Measurements from ENCODE around the gene AGPAT4.

The AGPAT4 gene

DNA sequence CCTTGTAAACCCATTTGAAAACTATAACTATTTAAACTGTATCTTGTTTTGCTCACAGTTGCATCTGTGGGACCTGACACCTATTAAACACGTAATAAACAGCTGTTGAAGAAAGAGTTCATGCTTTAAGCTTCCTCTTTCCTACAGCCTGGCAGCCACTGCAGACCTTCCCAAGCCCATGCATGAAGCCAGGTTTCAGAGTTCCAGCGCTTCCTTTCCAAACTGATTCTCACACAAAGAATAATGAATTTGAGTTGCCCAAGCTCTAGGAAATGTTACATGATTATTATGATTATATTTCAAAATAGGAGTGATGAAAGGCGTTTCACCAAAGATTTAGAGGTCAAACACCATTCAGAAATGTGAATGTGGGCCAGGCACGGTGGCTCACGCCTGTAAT, 3.7 kb downstream of the AGPAT4 start:
- TF ChIP-seq, protein P1, sequence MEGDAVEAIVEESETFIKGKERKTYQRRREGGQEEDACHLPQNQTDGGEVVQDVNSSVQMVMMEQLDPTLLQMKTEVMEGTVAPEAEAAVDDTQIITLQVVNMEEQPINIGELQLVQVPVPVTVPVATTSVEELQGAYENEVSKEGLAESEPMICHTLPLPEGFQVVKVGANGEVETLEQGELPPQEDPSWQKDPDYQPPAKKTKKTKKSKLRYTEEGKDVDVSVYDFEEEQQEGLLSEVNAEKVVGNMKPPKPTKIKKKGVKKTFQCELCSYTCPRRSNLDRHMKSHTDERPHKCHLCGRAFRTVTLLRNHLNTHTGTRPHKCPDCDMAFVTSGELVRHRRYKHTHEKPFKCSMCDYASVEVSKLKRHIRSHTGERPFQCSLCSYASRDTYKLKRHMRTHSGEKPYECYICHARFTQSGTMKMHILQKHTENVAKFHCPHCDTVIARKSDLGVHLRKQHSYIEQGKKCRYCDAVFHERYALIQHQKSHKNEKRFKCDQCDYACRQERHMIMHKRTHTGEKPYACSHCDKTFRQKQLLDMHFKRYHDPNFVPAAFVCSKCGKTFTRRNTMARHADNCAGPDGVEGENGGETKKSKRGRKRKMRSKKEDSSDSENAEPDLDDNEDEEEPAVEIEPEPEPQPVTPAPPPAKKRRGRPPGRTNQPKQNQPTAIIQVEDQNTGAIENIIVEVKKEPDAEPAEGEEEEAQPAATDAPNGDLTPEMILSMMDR (IDR thresholded peaks at IDR 0.05; ENCODE audit: unreplicated experiment in 3 of 3): no peak
- H3K27ac Mint-ChIP-seq: no peak overlapping the region
- peaks cover 41% of the 10 kb centered on the region for H3K4me1 Mint-ChIP-seq
- no peaks in the 10 kb centered on the region for H3K27me3 Mint-ChIP-seq (ENCODE audit: low read depth)
- H3K36me3 Mint-ChIP-seq (ENCODE audit: low read depth): peaks cover 30% of the 10 kb centered on the region
- H3K9me3 Mint-ChIP-seq: no peaks in the 10 kb centered on the region
- no peak overlapping the region for H3K4me3 Mint-ChIP-seq

DNA sequence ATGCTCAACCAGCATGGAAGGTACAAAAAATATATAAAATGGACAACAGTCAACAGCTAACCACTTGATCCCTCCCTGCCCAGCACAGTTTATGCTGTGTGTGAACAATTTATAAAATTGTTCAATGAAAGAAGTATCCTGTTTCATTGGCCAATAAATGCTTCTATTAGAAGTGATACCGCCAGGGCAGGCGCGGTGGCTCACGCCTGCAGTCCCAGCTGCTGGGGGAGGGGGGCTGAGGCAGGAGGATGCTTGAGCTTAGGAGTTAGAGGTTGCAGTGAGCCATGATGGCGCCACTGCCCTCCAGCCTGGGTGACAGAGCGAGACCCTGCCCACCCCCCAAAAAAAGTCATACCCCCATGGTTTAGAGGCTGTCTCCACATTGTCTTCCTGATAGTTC, 4.6 kb downstream of the AGPAT4 start:
- Mint-ChIP-seq H3K36me3 (ENCODE audit: low read depth) (peaks cover 30% of the 10 kb centered on the region), H3K9me3 (no peaks in the 10 kb centered on the region), H3K4me1 (peaks cover 41% of the 10 kb centered on the region), H3K4me3 (no peak overlapping the region), H3K27me3 (ENCODE audit: low read depth) (no peaks in the 10 kb centered on the region), H3K27ac (no peak overlapping the region)
- TF ChIP-seq, protein P1 (IDR thresholded peaks at IDR 0.05; ENCODE audit: unreplicated experiment in 3 of 3): no peak

DNA sequence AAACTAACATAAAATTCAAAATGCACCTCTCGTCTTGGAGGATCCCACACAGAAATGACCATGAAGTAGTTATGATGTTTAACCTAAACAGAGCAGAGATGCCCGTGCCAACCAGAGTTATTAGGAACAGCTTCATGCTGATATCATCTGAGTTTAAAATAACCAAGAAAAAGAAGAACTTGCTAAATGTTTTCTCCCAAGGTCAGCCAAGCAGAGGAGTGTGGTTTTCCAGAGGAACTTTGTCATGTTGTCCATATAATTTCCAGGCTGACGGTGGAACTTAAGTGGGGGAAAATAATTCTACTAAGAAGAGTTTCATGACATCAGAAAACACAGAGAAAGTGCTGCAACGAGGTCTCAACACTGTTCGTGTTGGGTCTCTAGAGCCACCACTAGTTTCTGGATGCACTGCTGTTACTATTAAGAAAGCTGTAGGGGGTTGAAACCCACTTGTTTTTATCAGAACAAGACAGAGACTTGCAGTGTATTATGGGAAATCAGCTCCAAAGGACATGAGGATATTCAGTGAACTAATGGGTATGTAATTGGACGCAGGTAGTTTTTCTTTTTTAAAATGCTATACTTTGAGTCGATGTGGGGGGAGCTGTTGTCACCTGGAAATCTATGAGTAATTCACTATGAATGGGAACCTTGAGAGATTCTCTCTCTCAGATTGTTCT, 5.2 kb downstream of the AGPAT4 start:
- H3K9me3 Mint-ChIP-seq: no peaks in the 10 kb centered on the region
- peaks cover 3% of the 10 kb centered on the region for H3K27me3 Mint-ChIP-seq (ENCODE audit: low read depth)
- H3K4me1 Mint-ChIP-seq: peaks cover 41% of the 10 kb centered on the region
- TF ChIP-seq, protein P1 (IDR thresholded peaks at IDR 0.05; ENCODE audit: unreplicated experiment in 3 of 3): no peak
- H3K36me3 Mint-ChIP-seq (ENCODE audit: low read depth): peaks cover 30% of the 10 kb centered on the region
- no peak overlapping the region for H3K27ac Mint-ChIP-seq
- H3K4me3 Mint-ChIP-seq: no peak overlapping the region

DNA sequence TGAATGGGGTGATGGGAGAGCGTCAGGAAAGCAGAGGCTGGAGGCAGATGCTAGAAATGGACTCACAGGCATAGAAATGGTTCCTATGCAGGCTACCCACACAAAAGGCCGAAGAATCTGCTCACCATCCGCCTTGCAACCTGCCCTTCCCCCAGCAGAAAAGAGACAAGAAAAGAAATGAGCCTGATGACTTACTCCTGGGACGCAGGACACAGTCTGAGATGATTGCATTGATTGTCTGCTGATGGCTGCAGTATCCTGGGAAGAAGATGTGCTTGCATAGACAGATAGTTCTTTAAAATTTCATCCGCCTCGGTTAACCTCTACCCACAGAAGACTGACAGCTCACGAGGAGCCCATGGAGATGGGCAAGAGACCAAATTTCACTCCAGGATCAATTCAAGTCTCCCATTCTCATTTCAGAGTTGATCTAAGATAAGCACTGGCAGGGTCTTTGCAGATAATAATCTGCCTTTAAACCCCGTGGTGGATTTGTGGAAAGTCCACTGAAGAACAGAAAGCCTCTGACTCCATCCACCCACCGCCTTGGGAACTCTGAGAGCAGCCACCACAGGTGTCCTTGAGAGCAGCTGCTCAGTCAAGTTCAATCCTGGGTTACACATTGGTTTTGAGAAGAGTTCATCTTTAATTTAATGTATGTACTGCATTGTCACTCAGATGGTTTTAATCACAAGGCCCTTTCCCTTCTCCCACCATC, 7.2 kb downstream of the AGPAT4 start:
- H3K4me3 Mint-ChIP-seq: no peak overlapping the region
- peaks cover 3% of the 10 kb centered on the region for H3K27me3 Mint-ChIP-seq (ENCODE audit: low read depth)
- TF ChIP-seq, protein P1 (IDR thresholded peaks at IDR 0.05; ENCODE audit: unreplicated experiment in 3 of 3): no peak
- H3K36me3 Mint-ChIP-seq (ENCODE audit: low read depth): peaks cover 39% of the 10 kb centered on the region
- no peaks in the 10 kb centered on the region for H3K9me3 Mint-ChIP-seq
- peaks cover 28% of the 10 kb centered on the region for H3K4me1 Mint-ChIP-seq
- H3K27ac Mint-ChIP-seq: peak overlapping the region in 2 of 3 experiments; percentile 3 to 33

DNA sequence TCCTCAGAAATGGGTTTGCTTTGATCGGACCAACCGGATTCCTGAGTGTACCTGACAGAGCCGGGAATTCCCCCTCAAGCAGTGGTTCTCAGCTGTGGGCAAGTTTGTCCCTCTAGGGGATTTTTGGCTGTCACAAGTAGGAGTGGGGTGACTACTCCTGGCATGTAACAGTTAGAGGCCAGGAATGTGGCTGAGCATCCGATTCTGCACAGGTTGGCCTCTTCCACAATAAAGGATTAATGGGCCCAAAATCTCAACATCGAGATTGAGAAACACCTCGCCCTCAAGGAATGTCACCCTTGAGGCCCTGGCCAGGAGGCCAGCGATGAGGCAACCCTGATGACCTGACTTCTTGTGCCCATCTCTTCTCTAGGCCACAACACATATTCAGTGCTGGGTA, 7.9 kb downstream of the AGPAT4 start:
- peaks cover 41% of the 10 kb centered on the region for H3K36me3 Mint-ChIP-seq (ENCODE audit: low read depth)

More for the DNA sequence above, 7.9 kb downstream of the AGPAT4 start:
- Mint-ChIP-seq H3K4me1 (peaks cover 21% of the 10 kb centered on the region), H3K27ac (no peak overlapping the region), H3K27me3 (ENCODE audit: low read depth) (peaks cover 3% of the 10 kb centered on the region), H3K9me3 (no peaks in the 10 kb centered on the region), H3K4me3 (no peak overlapping the region)
- TF ChIP-seq, protein P1 (IDR thresholded peaks at IDR 0.05; ENCODE audit: unreplicated experiment in 3 of 3): no peak
